GM19193 (cell line): ENCODE data around the gene LRRC45.
A peak's percentile ranks its signal among the peaks of the same experiment; 100 is the strongest.

Source experiments
- POLR2A ChIP-seq: IDR thresholded peaks from 4 replicates; pipeline ENCODE4 v1.6.1; 2011; ENCODE audit not compliant: insufficient read depth, insufficient read length; ENCODE audit errors: extremely low read depth

LRRC45 gene

DNA sequence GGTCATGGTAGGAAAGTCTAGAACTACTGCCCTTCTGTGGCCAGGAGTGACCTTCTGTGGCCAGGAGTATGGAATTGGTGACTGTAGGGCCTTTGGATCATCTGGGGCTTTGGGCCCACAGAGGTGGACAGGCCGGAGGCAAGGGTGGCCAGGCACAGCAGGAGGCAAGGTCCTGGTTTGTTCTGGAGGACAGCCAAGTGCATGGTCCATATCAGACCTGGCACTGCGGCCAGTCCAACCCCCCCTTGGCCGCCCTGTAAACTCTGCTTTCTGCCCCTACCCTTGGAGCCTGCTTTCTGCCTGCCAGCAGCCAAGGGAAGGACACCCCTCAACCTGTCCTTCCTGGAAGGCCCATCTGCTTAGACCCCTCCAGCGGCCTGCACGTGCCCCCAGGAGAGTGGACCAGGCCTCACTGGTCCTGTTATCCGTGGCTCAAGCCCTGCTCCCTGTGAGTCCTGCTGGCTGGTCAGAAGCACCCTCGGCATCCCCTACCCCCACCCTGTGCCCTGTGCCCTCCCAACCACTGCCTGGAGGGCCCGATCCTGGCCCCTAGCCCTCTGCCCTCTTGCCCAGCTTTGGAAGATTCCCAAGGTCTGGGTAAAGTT lies 16.7 kb downstream of the LRRC45 start:
- TF ChIP-seq POLR2A: no peak

DNA sequence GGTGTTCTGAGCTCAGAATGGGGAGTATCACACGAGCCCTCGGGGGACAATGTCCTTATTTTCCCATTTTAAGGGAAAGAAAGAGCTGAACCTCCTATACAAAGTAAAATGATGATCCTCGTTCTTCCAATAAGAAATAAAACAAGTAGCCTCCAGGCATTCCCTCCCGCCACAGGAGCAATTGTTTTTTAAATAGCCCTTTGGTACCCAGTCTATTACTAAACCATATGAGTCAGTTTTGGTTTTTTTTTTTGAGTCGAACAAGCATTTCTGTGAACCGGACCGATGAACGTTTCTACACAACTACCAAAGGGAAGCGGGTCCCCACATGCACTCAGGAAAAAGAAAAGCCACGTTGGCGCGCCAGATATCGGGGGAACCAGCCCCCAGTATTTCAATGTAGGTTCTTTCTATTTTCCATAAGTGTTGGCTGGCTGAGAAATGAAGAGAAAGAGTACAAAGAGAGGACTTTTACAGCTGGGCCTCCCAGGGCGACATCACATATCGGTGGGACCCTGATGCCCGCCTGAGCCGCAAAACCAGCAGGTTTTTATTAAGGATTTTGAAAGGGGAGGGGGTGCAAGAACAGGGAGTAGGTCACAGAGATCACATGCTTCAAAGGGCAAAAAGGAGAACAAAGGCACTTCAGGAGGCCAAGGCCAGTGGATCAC lies 18.2 kb downstream of the LRRC45 start:
- no peak for TF ChIP-seq POLR2A

DNA sequence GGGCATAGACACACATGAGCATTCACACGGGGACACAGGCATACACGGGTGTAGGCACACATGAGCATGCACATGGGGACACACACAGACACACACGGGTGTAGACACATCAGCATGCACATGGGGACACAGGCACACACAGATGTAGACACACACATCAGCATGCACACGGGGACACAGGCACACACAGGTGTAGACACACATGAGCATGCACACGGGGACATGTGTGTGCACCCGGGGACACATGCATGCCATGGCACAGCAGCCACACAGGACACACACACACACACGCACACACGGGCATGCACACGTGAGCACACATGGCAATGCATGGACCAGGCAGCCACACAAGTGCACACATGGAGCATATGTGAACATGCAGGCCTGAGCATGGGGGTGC lies 19.5 kb downstream of the LRRC45 start:
- no peak for TF ChIP-seq POLR2A

DNA sequence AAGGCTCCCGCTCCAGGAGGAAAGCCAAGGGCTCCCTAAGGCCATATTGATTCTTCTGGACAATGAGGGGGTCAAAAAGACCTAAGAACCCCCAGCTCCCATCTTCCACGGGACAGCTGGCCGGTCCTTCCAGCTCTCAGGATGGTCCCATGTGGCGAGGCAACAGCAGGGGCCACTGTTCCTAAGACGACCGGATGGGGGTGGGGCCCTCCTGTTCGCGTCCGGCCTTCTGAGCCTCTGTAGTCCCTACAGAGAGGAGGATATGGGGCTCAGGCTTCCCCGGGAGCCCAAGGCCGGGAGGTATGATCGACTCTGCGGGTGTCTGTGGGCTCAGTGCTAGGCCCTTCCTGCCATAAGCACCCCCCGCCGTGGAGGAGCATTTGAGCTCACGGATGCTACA lies 20.4 kb downstream of the LRRC45 start:
- TF ChIP-seq POLR2A: no peak

DNA sequence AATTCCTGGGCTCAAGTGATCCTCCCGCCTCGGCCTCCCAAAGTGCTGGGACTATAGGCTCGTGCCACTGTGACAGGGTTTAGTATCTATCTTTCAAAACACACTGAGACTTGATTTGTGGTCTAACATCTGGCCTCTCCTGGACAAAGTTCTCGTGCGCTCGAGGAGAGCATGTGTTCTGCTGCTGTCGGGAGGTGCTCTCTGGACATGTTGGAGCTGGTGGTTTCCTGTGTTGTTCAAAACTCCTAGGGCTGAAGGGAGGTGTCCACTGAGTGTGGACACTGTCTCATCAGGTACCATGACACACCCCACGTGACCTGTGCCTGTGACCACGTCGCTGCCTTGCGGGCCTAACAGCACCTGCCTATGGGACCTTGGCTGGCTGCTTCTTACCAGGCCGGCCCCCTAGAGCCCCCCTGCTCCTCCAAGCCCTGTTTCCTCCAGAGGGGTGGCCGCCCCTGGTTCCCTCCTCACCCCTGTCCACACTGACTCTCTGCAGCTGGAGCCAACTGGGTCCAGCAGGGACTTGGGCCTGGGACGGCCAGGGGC lies 22.9 kb downstream of the LRRC45 start:
- no peak for TF ChIP-seq POLR2A

DNA sequence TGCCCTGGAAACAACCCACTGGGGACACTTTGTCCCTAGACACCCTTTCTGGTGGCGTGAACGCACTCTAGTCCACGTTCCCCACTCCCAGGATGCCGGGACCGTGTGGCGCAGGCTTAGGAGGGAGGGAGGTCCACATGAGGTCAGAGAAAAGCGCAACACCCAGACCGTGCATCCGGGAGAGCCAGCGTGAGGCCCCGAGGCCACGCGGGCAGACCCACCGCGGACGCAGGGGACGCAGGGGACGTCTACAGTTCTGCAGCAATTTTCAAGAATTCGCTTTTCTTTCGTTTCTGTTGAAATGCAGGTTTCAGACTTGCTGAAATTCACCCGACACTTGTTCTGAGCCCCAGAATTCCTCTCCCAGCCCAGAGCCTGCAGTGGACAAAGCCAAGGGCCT lies 23.8 kb downstream of the LRRC45 start:
- TF ChIP-seq POLR2A: no peak

DNA sequence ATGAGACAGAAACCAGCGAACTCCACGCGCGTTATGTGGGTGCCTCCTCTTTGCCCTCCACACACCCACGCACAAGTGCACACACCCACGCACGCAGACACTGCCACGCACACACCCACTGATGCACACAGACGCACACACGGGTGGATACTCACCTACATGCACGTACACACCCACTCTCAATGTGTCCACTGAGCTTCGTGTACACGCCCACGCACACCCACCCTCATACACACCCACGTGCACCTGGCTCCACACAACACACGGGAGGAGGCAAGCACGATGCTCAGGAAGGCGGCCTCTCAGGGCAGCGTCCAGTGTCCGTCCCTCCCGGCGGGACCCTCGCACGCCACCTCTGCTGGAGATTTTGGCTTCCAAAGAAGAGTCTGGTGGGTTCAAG lies 24.3 kb downstream of the LRRC45 start:
- no peak for TF ChIP-seq POLR2A

DNA sequence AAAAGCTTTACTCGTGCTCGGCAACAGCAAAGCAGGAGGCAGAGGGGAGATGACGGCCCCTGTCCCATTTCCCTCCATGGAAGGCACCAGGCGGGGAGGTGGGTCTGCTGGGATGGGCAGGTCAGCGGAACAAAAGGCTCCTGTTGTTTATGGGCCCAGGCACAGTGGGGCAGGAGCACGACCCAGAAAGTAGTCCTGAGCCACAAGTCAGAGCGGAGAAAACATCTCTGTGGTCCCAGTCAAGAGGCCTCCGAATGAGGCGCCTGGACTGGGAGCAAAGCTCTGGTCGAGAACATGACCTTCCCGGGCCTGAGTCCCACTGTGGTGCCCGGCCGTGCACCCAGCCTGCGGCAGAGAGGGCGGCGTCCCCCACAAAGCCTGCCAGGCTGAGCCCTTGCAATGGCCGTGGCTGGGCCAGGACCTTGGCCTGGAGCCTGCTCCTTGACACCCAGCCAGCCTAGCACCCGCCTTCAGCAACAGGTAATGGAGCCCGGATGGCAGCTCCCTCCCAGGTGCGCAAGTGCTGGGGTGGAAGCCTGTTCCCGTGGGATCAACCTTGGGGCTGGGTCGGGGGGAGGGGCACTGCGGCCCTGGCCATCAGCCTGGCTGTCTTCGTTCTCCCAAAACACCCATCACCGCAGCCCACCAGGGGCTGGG lies 24.9 kb downstream of the LRRC45 start:
- TF ChIP-seq POLR2A: no peak

DNA sequence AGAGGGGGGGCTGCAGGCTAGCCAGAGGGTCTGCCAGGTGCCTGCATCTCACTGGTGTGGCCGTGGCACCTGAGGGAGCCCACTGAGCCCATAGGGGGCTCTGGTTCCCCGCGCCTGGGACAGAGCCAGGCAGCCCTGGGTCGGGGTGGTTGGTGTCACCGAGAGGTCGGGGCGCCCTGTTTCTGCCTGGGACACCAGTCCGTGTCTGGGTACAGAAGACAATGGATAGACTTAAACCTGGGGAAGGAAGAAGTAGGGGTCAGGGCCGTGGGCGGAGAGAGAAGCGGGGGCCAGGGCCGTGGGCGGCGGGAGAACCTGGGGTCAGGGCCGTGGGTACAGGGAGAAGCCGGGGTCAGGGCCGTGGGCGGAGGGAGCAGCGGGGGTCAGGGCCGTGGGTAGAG lies 25.5 kb downstream of the LRRC45 start:
- no peak for TF ChIP-seq POLR2A

DNA sequence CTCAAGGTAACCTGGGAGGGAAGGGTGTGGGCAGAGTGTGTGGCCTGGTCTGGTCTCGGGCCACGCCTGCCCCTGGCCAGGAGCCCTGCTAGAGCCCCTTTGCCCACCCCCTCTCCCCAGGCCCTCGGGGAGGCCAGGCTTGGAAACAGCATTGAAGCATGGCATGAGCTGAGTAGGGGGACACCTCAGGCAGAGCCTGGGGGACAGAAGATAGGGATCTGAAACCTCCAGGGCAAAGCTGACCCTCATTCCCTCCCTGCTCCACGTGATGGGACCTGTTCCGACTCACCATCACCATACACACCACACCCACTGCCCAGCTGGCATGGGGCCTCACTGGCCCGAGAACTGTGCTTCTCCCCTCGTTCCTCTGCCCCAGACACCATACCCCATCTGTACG lies 26.0 kb downstream of the LRRC45 start:
- no peak for TF ChIP-seq POLR2A

DNA sequence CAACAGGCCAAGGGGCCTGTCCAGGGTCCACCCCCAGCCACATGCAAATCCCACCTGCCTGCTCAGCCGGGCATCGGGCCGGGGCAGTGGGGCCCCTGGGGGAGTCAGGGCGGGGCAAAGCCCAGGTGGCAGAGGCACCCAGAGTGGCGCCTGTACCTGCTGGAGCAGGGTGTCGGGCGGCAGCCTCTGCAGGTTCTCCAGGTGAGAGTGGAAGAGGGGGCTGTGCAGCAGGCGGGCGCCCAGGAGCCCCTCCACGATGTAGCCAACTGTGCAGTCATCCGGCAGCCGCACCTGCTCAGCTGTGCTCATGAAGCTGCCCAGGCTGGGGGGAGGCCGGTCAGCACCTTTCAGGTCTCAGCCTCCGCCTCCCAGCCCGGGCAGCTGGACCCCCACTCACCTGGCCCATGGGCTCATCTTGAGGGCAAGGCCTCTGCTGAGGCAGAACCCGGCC lies 26.4 kb downstream of the LRRC45 start:
- no peak for TF ChIP-seq POLR2A

DNA sequence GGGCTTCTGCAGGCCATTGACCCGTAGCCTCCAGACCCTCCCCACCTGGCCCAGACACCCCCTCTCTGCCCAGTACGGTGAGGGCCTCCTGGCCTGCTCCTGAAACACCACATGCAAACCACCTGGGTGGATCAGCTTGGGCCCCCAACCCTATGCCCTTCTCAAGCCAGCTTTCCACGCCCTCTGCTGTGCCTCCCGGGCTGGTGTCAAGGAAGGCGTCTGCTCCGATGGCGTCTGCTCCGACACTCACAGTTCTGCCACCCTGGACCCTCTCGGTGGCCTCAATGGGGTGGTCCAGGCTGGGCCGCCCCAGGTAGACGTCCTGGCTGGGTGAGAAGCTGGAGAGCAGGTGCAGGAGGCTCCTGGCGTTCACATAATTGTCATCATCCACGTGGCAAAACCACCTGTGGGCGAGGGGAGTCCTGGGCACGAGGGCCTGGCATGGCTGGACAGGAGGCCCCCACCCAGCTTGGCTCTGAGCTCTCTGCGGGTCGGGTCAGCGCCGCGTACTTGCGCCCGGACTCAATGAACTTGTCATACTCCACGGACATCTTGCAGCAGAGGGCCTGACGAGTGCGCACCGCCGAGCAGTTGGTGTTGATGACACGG lies 27.2 kb downstream of the LRRC45 start:
- TF ChIP-seq POLR2A: no peak

DNA sequence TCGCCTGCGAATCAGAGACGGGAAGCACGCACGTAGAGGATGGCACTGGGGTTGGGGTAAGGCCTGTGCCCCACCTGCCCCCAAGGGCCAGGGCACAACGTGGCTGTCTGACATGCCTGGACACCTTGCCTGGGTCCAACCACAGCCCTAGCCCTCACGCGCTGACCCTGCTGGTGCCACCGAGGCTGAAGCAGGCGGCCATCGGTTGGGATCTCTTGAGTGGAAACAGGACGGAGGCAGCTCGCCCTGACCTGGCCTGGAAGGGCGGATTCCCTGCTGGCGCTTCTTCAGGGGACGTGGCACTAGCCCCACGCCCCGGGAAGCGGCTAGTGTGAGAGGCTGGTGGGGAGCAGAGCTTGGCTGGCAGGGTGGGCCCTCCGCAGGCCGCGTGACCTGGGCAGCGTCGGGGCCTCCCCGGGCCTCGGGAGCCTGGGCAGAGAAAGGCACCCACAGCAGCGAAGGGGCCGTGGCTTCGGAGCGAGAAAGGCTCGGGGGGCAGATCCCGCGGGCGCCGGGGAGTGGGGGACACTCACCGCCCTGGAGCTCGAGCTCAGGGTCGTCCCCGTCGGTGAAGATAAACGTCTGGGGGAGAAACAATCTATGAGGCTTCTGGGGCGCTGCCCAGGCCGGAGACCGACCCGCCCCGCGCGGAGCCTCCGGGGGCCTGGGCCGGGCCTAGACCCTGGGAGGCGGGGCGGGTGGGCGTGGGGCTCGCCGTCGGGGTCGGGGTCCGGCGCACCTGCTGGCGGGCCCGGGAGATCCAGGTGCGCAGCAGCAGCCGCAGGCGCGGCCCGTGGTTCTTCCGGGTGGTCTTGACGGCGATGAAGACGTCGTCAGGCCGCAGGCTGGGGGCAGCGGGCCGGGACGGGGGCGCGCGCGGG lies 27.9 kb downstream of the LRRC45 start:
- TF ChIP-seq POLR2A: no peak

DNA sequence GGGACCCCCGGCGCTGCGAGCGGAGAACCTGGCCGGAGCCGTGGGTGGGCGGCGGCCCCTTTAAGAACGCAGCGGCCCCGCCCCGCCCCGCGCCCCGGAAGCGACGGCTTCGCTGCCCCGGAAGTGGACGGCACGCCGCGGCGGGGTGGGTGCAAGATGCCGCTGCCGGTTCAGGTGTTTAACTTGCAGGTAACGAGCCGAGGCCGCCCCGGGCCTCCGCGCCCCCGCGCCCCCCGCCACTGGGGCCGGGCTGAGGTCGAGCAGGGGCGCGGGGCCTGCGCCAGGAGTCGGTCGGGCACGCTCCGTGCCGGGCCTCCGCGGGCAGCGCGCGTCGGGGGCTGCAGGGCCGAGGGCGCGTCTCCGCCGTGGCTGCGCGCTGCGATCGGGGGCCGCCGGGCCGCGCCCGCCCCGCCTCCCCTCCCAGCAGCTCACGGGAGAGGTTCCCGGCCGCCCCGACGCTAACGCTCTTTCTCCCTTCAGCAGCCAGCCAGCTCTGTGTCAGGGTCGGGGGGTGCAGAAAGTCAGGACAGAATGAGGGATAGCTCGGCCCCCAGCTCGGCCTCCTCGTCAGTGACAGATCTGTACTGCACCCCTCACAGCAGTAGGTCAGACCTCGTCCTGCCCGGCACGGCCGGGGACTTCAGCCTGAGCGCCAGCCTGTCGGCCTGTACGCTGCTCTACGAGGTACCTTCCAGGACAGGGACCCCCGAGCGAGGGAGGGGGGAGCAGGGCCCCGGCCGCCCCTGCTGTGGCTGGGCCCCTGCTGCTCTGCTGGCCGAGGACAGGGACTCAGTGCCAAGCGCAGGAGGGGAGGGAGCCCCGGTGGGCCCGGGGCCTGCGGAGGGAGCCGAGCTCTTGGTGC lies 28.9 kb downstream of the LRRC45 start, which contains the start of the genes GPS1 and RFNG:
Gene GPS1 (plus strand): TSS at position 123 of the 862 bp plus-strand sequence. CDS start 34 bp downstream, at position 157.
Gene RFNG (minus strand): TSS at position 36 of the 862 bp plus-strand sequence. CDS start 45 bp downstream, outside the sequence.
- TF ChIP-seq POLR2A: peak; percentile 52

DNA sequence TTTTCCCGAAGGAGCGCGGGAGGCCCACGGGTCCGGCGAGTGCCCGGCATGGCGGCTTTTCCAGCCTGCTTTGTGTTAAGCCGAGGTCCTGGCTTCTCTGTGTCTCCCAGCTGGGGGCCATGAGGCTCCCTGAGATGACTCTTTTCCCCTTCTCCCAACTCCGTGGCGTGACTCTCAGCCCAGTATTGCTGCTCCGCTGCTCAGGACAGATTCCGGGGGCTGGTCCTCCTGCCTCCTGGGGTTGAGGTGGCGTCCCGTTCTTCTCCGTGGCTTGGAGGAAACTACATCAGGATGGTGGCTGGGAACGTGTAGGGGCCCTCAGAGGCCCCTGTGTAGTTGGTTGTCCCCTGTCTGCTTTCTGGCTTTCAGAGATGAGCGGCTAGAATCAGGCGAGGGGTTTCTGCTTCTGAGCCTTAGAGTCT lies 29.5 kb downstream of the LRRC45 start:
- no peak for TF ChIP-seq POLR2A
